Measurements from ENCODE around the gene NLE1. TPM values are rescaled to one million over a fixed set of nuclear protein-coding genes. Genes with fewer than 3 reads are reported as not detected.
"Not testable (repeated sequence)": the region's sequence is repeated elsewhere in the genome, so short reads cannot be mapped to it uniquely, and the experiment has no call there.

NLE1 gene
- 26.4 and 27.0 TPM in 2 replicates for total RNA-seq (2014; rRNA removed; shearing (Covaris generic))
- 62.9 and 72.9 TPM in 2 replicates for polyA plus RNA-seq (2014; cell fraction: nucleus; rRNA removed)

- peak; percentile 75 for DNase-seq (ENCODE audit: extremely low read depth, low read depth)
Observed at GRCh38 chr17:35141681-35142466, at the start of gene NLE1. Gene NLE1, minus strand, starts transcription at chr17:35142303. Its CDS starts 28 bp downstream, at chr17:35142275.

GRCh38 chr17:35191001-35191695 lies 49.0 kb upstream of the NLE1 start:
- no peak for DNase-seq (ENCODE audit: extremely low read depth, low read depth)

GRCh38 chr17:35189291-35189690 lies 47.2 kb upstream of the NLE1 start:
- no peak for DNase-seq (ENCODE audit: extremely low read depth, low read depth)

GRCh38 chr17:35188111-35188510 lies 46.0 kb upstream of the NLE1 start:
- peak; percentile 38 for DNase-seq (ENCODE audit: extremely low read depth, low read depth)

- no peak for DNase-seq (ENCODE audit: extremely low read depth, low read depth)
Observed at GRCh38 chr17:35187481-35187880, 45.4 kb upstream of the NLE1 start.

- no peak for DNase-seq (ENCODE audit: extremely low read depth, low read depth)
Observed at GRCh38 chr17:35185849-35186248, 43.7 kb upstream of the NLE1 start.

GRCh38 chr17:35184274-35184673 lies 42.2 kb upstream of the NLE1 start:
- no peak for DNase-seq (ENCODE audit: extremely low read depth, low read depth)

- DNase-seq (ENCODE audit: extremely low read depth, low read depth), result no peak
Observed at GRCh38 chr17:35183332-35183731, 41.2 kb upstream of the NLE1 start.

- DNase-seq (ENCODE audit: extremely low read depth, low read depth), result not testable (repeated sequence)
Observed at GRCh38 chr17:35179379-35179778, 37.3 kb upstream of the NLE1 start.

GRCh38 chr17:35176897-35177296 lies 34.8 kb upstream of the NLE1 start:
- DNase-seq (ENCODE audit: extremely low read depth, low read depth), result no peak

- DNase-seq (ENCODE audit: extremely low read depth, low read depth), result no peak
Observed at GRCh38 chr17:35175638-35176415, 33.7 kb upstream of the NLE1 start.

GRCh38 chr17:35174835-35175334 lies 32.8 kb upstream of the NLE1 start:
- no peak for DNase-seq (ENCODE audit: extremely low read depth, low read depth)

GRCh38 chr17:35172321-35172720 lies 30.2 kb upstream of the NLE1 start:
- DNase-seq (ENCODE audit: extremely low read depth, low read depth), result not testable (repeated sequence)

- no peak for DNase-seq (ENCODE audit: extremely low read depth, low read depth)
Observed at GRCh38 chr17:35171834-35172233, 29.7 kb upstream of the NLE1 start.

- peak; percentile 52 for DNase-seq (ENCODE audit: extremely low read depth, low read depth)
Observed at GRCh38 chr17:35170968-35171771, 29.1 kb upstream of the NLE1 start.

GRCh38 chr17:35169835-35170363 lies 27.8 kb upstream of the NLE1 start:
- DNase-seq (ENCODE audit: extremely low read depth, low read depth), result no peak

- no peak for DNase-seq (ENCODE audit: extremely low read depth, low read depth)
Observed at GRCh38 chr17:35167666-35168065, 25.6 kb upstream of the NLE1 start.

GRCh38 chr17:35167046-35167445 lies 24.9 kb upstream of the NLE1 start:
- no peak for DNase-seq (ENCODE audit: extremely low read depth, low read depth)

- no peak for DNase-seq (ENCODE audit: extremely low read depth, low read depth)
Observed at GRCh38 chr17:35166526-35166925, 24.4 kb upstream of the NLE1 start.

GRCh38 chr17:35164716-35165115 lies 22.6 kb upstream of the NLE1 start:
- no peak for DNase-seq (ENCODE audit: extremely low read depth, low read depth)

Measured in NCI-H460 (cell line).